H1 (cell line): ENCODE data around the gene CACNA1C. TPM values are rescaled to one million over a fixed set of nuclear protein-coding genes. Genes with fewer than 3 reads are reported as not detected.

ENCODE experiments used
- CHD7 ChIP-seq: fragments of 300-600 bp; sonication (generic); IDR thresholded peaks from 2 replicates; pipeline ENCODE4 v1.7.1; 2012; ENCODE audit warnings: low read length, moderate library complexity, mild to moderate bottlenecking, inconsistent platforms; ENCODE audit not compliant: insufficient replicate concordance
- EGR1 ChIP-seq: IDR thresholded peaks from 2 replicates; pipeline ENCODE4 v1.6.1; 2011; ENCODE audit warnings: low read depth, low read length, borderline replicate concordance
- HDAC6 ChIP-seq: IDR thresholded peaks from one replicate; pipeline ENCODE4 v1.7.1; 2012; ENCODE audit warnings: low read depth, mild to moderate bottlenecking, inconsistent platforms, low read length, moderate library complexity
- JUND ChIP-seq: IDR thresholded peaks from 2 replicates; pipeline ENCODE4 v1.6.1; 2011; ENCODE audit warnings: mild to moderate bottlenecking, improper control_type of control experiment, low read length
- NRF1 ChIP-seq: IDR thresholded peaks from 2 replicates; pipeline ENCODE4 v1.6.1; 2011; ENCODE audit warnings: mild to moderate bottlenecking, low read depth, low read length, improper control_type of control experiment
- PHF8 ChIP-seq: fragments of 200-600 bp; sonication (generic); conservative IDR thresholded peaks from 2 replicates; pipeline ENCODE4 v1.7.1; 2012; ENCODE audit warnings: low read depth, mild to moderate bottlenecking, inconsistent platforms, low read length, moderate library complexity
- RNF2 ChIP-seq: fragments of 200-900, 300-1000 bp; sonication (generic); IDR thresholded peaks from 2 replicates; pipeline ENCODE4 v1.7.1; 2016; ENCODE audit warnings: borderline replicate concordance, low read depth, mild to moderate bottlenecking, antibody characterized with exemption, low read length; ENCODE audit not compliant: poor library complexity, severe bottlenecking; ENCODE audit errors: missing control alignments
- RXRA ChIP-seq: IDR thresholded peaks from 2 replicates; pipeline ENCODE4 v1.6.1; 2011; ENCODE audit warnings: low read depth, mild to moderate bottlenecking, low read length, moderate library complexity; ENCODE audit not compliant: insufficient read depth
- SIX5 ChIP-seq: IDR thresholded peaks from 2 replicates; pipeline ENCODE4 v1.6.1; 2011; ENCODE audit warnings: mild to moderate bottlenecking, low read depth, low read length
- polyA plus RNA-seq, 7 experiments: library from polyadenylated mRNA; depleted of rRNA in 3 of 7; stranded (reverse) in 5 of 7; unstranded in 2 of 7; fragments of >200 nt in 5 of 7; fragments of 200-250 nt in 2 of 7; gene quantifications; 1 replicate in 5 of 7; 2 replicates in 1 of 7; 4 replicates in 1 of 7; pipeline versions ENCODE4 v1.2.1 to v1.2.3, GENCODE V29; 2011 to 2013; ENCODE audit warnings: missing spikeins in 2 of 7, mixed read lengths in 2 of 7
- total RNA-seq: library from RNA; stranded (reverse); fragmentation: NEBNext Ultra II Directional; extraction: Animal tissue kit (Norgen Biotek cat#: 25700); gene quantifications from 2 replicates; pipeline ENCODE4 v1.2.1, GENCODE V29; 2021
- TF ChIP-seq, protein P1 (sequence below): IDR thresholded peaks from 2 replicates; pipeline ENCODE4 v1.6.1; 2012; ENCODE audit warnings: inconsistent platforms

CACNA1C gene
- total and polyA plus RNA-seq, 2 of the 8 experiments (the other 6 are each of a cell fraction or from before 2014, with no cell fraction given), result 1.3 TPM

- TF ChIP-seq CHD7 (no peak), RNF2 (no peak), PHF8 (no peak), EGR1 (no peak), HDAC6 (no peak), JUND (no peak), SIX5 (no peak), NRF1 (no peak), RXRA (no peak)
- TF ChIP-seq, protein P1, sequence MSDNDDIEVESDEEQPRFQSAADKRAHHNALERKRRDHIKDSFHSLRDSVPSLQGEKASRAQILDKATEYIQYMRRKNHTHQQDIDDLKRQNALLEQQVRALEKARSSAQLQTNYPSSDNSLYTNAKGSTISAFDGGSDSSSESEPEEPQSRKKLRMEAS, result no peak
- TF ChIP-seq, all 59 proteins: peak for 0
These were observed 43.1 kb downstream of the CACNA1C start (continued) for GRCh38 chr12:2095878-2096277.
